Body of pancreas (tissue), 4 donors: ENCODE results near the gene DEF6.

Experiments
- CTCF ChIP-seq, 7 experiments: fragments of 450-650 bp in 4 of 7; fragments of 200-600 bp in 3 of 7; sonication (generic) in 3 of 7; IDR thresholded peaks; one replicate each; pipeline ENCODE4 v1.5.1; 2016 to 2019; ENCODE audit warnings: antibody characterized with exemption in 7 of 7
- POLR2A ChIP-seq, 3 donors: fragments of 450-650 bp; IDR thresholded peaks; one replicate each; pipeline ENCODE4 v1.6.1; 2016; ENCODE audit warnings: antibody characterized with exemption in 3 of 3, mild to moderate bottlenecking in 2 of 3

GRCh38 chr6:35299674-35300073 lies 2.1 kb downstream of the DEF6 start:
- TF ChIP-seq CTCF (IDR thresholded peaks at IDR 0.05) = no peak
- no peak for TF ChIP-seq POLR2A (IDR thresholded peaks at IDR 0.05)
